ENCODE results near the gene GPR137C. TPM values are rescaled to one million over a fixed set of nuclear protein-coding genes. Genes with fewer than 3 reads are reported as not detected.
A peak's percentile ranks its signal among the peaks of the same experiment; 100 is the strongest.

GPR137C gene
- total and polyA plus RNA-seq, 2 of the 13 experiments (the other 11 are each of a cell fraction or from before 2014, with no cell fraction given), result 0.34 to 0.51 TPM

- TF ChIP-seq ZBTB40 (IDR thresholded peaks at IDR 0.05) (no peak), ZBTB40 (CRISPR knock-in tag; IDR thresholded peaks at IDR 0.05) (peak; percentile 64; the same call in 1 of the 2 replicates), ZNF598 (CRISPR knock-in tag; IDR thresholded peaks at IDR 0.05; ENCODE audit: borderline replicate concordance) (peak; percentile 94), MYNN (CRISPR knock-in tag; IDR thresholded peaks at IDR 0.05; ENCODE audit: low read depth) (no peak), NFE2L1 (CRISPR knock-in tag; IDR thresholded peaks at IDR 0.05; ENCODE audit: borderline replicate concordance) (no peak), CEBPB (IDR thresholded peaks at IDR 0.05; ENCODE audit: borderline replicate concordance, low read depth, low read length) (no peak), ETV6 (CRISPR knock-in tag; conservative IDR thresholded peaks at IDR 0.05) (0 out of 2 replicates have a peak, but pooled peaks have one; percentile 42), KLF15 (CRISPR knock-in tag; IDR thresholded peaks at IDR 0.05; ENCODE audit: borderline replicate concordance) (0 out of 2 replicates have a peak, but pooled peaks have one; percentile 44), GATAD2A (CRISPR knock-in tag; IDR thresholded peaks at IDR 0.05) (no peak; the same call in 1 of the 2 replicates), PHB2 (IDR thresholded peaks at IDR 0.05; ENCODE audit: partially characterized antibody) (no peak), SPEN (CRISPR knock-in tag; IDR thresholded peaks at IDR 0.05; ENCODE audit: low read depth) (peak; percentile 47; the same call in 1 of the 2 replicates), ZNF503 (CRISPR knock-in tag; IDR thresholded peaks at IDR 0.05) (peak; percentile 12; the same call in 1 of the 2 replicates), REST (IDR thresholded peaks at IDR 0.05; ENCODE audit: borderline replicate concordance in 1 of 2, low read depth in 1 of 2, low read length in 2 of 2) (0 out of 4 replicates have a peak, but pooled peaks of 1 of the 2 experiments have one; percentile 12)
These were observed at the start of gene GPR137C, which contains the start of gene TXNDC16 (continued) for GRCh38 chr14:52552063-52552988.

Data from HepG2 (cell line).